Naive thymus-derived CD8-positive, alpha-beta T cell (primary cell): ENCODE measurements around the gene JARID2. TPM values are rescaled to one million over a fixed set of nuclear protein-coding genes. Genes with fewer than 3 reads are reported as not detected.

Experiments used
- ATAC-seq, 2 donors: fragments of 150-1000 bp; cut with Tn5 transposase in 1 of 2; sonication (Bioruptor Pico), chemical (Tn5 transposase) in 1 of 2; 1 replicate in 1 of 2; 2 replicates in 1 of 2; pipeline ENCODE4 v1.10.0; 2021; ENCODE audit warnings: mild to moderate bottlenecking in 2 of 2, moderate library complexity in 2 of 2
- POLR2A ChIA-PET: fragments of 350-600 bp; sonication (Branson Sonifier 250); formaldehyde crosslinking; loops from one replicate; lab custom pipeline; 2021; ENCODE audit warnings: antibody characterized with exemption; lab: Charles Lee
- DNase-seq, 10 donors: peaks; one replicate each; pipeline versions ENCODE4 v3.0.0 to v3.0.0-alpha.2; 2020 to 2022
- H3K27ac Mint-ChIP-seq, 10 donors: one replicate each; pipeline ENCODE4 v1.8.0; 2020 to 2022; ENCODE audit warnings: mild to moderate bottlenecking in 10 of 10, mixed read lengths in 10 of 10, moderate library complexity in 4 of 10, inconsistent platforms in 1 of 10
- H3K27me3 Mint-ChIP-seq, 5 donors: one replicate each; pipeline ENCODE4 v1.8.0; 2021 to 2022; ENCODE audit warnings: mixed read lengths in 5 of 5
- H3K36me3 Mint-ChIP-seq, 3 donors: one replicate each; pipeline ENCODE4 v1.8.0; 2020 to 2022; ENCODE audit warnings: mixed read lengths in 3 of 3, mild to moderate bottlenecking in 2 of 3, inconsistent platforms in 1 of 3
- H3K4me1 Mint-ChIP-seq, 4 donors: one replicate each; pipeline ENCODE4 v1.8.0; 2021 to 2022; ENCODE audit warnings: mixed read lengths in 4 of 4
- H3K4me3 Mint-ChIP-seq, 10 donors: one replicate each; pipeline ENCODE4 v1.8.0; 2020 to 2022; ENCODE audit warnings: mild to moderate bottlenecking in 10 of 10, mixed read lengths in 10 of 10, moderate library complexity in 6 of 10, inconsistent platforms in 1 of 10
- H3K9me3 Mint-ChIP-seq, 9 donors: one replicate each; pipeline ENCODE4 v1.8.0; 2020 to 2022; ENCODE audit warnings: mixed read lengths in 9 of 9, mild to moderate bottlenecking in 3 of 9, inconsistent platforms in 1 of 9, moderate library complexity in 1 of 9
- polyA plus RNA-seq, 3 donors: library from polyadenylated mRNA; unstranded; fragments of 300-500 nt; fragmentation: Illumina TruSeq; gene quantifications; one replicate each; pipeline ENCODE4 v1.2.3, GENCODE V29; 2021
- total RNA-seq, 8 experiments: library from RNA in 2 of 8; stranded (reverse) in 2 of 8; gene quantifications; one replicate each; pipeline ENCODE4 v1.2.3 and lab custom pipeline; 2021 to 2026

The JARID2 gene
- total and polyA plus RNA-seq, 5 experiments from 2014 or later = 7.6 to 23.5 (median 11.8) TPM

- H3K27me3 Mint-ChIP-seq = no peaks in the 10 kb centered on the region
- ATAC-seq (no peak), DNase-seq (no peak)
- no peaks in the 10 kb centered on the region for H3K9me3 Mint-ChIP-seq
- H3K4me3 Mint-ChIP-seq = no peak overlapping the region
- H3K27ac Mint-ChIP-seq = no peak overlapping the region
- peaks cover 31 to 62% (median 44%) of the 10 kb centered on the region in 4 donors for H3K4me1 Mint-ChIP-seq
- POLR2A ChIA-PET = no interaction called here
- H3K36me3 Mint-ChIP-seq = peaks cover 0 to 3% (median 3%) of the 10 kb centered on the region in 3 donors
Measured at GRCh38 chr6:15395087-15395486, 149.2 kb downstream of the JARID2 start.

- POLR2A ChIA-PET = interaction anchor here (0.6 kb wide), 1 partner anchor 17 kb away, joined by 3 read pairs; no protein-coding TSS in a partner anchor
- H3K4me3 Mint-ChIP-seq = no peak overlapping the region
- peaks cover 0 to 3% (median 3%) of the 10 kb centered on the region in 3 donors for H3K36me3 Mint-ChIP-seq
- DNase-seq = no peak
- H3K9me3 Mint-ChIP-seq = no peaks in the 10 kb centered on the region
- no peak overlapping the region for H3K27ac Mint-ChIP-seq
- peaks cover 24 to 63% (median 45%) of the 10 kb centered on the region in 4 donors for H3K4me1 Mint-ChIP-seq
- ATAC-seq = no peak
- H3K27me3 Mint-ChIP-seq = no peaks in the 10 kb centered on the region
Measured at GRCh38 chr6:15396808-15397207, 150.9 kb downstream of the JARID2 start.

GRCh38 chr6:15398633-15399275, 152.9 kb downstream of the JARID2 start:
- Mint-ChIP-seq H3K9me3 (no peaks in the 10 kb centered on the region), H3K27ac (peak overlapping the region; percentile 1 to 86 (median 26)), H3K27me3 (no peaks in the 10 kb centered on the region), H3K4me3 (peak overlapping the region in 9 of 10 donors; percentile 1 to 77 (median 44)), H3K4me1 (peaks cover 32 to 74% (median 60%) of the 10 kb centered on the region in 4 donors), H3K36me3 (peaks cover 0 to 3% (median under 1%) of the 10 kb centered on the region in 3 donors)
- no peak for DNase-seq
- no peak for ATAC-seq
- POLR2A ChIA-PET = no interaction called here

GRCh38 chr6:15399641-15400470, 154.0 kb downstream of the JARID2 start:
- Mint-ChIP-seq H3K4me3 (peak overlapping the region; percentile 77 to 94 (median 87)), H3K9me3 (no peaks in the 10 kb centered on the region), H3K36me3 (peaks cover 0 to 3% (median 0%) of the 10 kb centered on the region in 3 donors), H3K27me3 (no peaks in the 10 kb centered on the region), H3K4me1 (peaks cover 40 to 81% (median 69%) of the 10 kb centered on the region in 4 donors), H3K27ac (peak overlapping the region in 8 of 10 donors; percentile 58 to 95 (median 78))
- ATAC-seq = peak in 1 of 2 donors; percentile 10
- no peak for DNase-seq
- POLR2A ChIA-PET = no interaction called here

- POLR2A ChIA-PET = interaction anchor here (1.0 to 1.3 kb wide), 2 partner anchors 13 to 155 kb away, joined by 3 to 6 read pairs; partner anchors contain the start of gene JARID2
- H3K27ac Mint-ChIP-seq = peak overlapping the region in 9 of 10 donors; percentile 58 to 95 (median 79)
- H3K4me3 Mint-ChIP-seq = peak overlapping the region; percentile 77 to 94 (median 87)
- DNase-seq (peak in 5 of 10 donors; percentile 18 to 47 (median 28)), ATAC-seq (peak; percentile 67 to 85)
- no peaks in the 10 kb centered on the region for H3K9me3 Mint-ChIP-seq
- peaks cover 42 to 84% (median 72%) of the 10 kb centered on the region in 4 donors for H3K4me1 Mint-ChIP-seq
- H3K36me3 Mint-ChIP-seq = no peaks in the 10 kb centered on the region
- H3K27me3 Mint-ChIP-seq = no peaks in the 10 kb centered on the region
Measured at GRCh38 chr6:15400572-15401004, 154.7 kb downstream of the JARID2 start.

- ATAC-seq (no peak), DNase-seq (no peak)
- H3K27ac Mint-ChIP-seq = peak overlapping the region in 4 of 10 donors; percentile 16 to 58 (median 36)
- H3K4me1 Mint-ChIP-seq = peaks cover 42 to 89% (median 73%) of the 10 kb centered on the region in 4 donors
- peak overlapping the region in 7 of 10 donors; percentile 77 to 90 (median 87) for H3K4me3 Mint-ChIP-seq
- no peaks in the 10 kb centered on the region for H3K9me3 Mint-ChIP-seq
- POLR2A ChIA-PET = interaction anchor here (0.6 to 1.3 kb wide), 3 partner anchors 12 to 162 kb away, joined by 3 to 6 read pairs (median 3); partner anchors contain the start of gene JARID2
- no peaks in the 10 kb centered on the region for H3K27me3 Mint-ChIP-seq
- no peaks in the 10 kb centered on the region for H3K36me3 Mint-ChIP-seq
Measured at GRCh38 chr6:15401120-15401519, 155.3 kb downstream of the JARID2 start.

- DNase-seq (no peak), ATAC-seq (no peak)
- Mint-ChIP-seq H3K4me1 (peaks cover 42 to 96% (median 75%) of the 10 kb centered on the region in 4 donors), H3K36me3 (no peaks in the 10 kb centered on the region), H3K4me3 (peak overlapping the region in 5 of 10 donors; percentile 5 to 28 (median 9)), H3K9me3 (no peaks in the 10 kb centered on the region), H3K27ac (peak overlapping the region in 6 of 10 donors; percentile 2 to 58 (median 24)), H3K27me3 (no peaks in the 10 kb centered on the region)
- POLR2A ChIA-PET = interaction anchor here (0.6 to 1.3 kb wide), 2 partner anchors 11 to 162 kb away, joined by 3 read pairs; no protein-coding TSS in a partner anchor
Measured at GRCh38 chr6:15401769-15402250, 155.9 kb downstream of the JARID2 start.

- Mint-ChIP-seq H3K27ac (peak overlapping the region; percentile 7 to 82 (median 54)), H3K4me1 (peaks cover 43 to 97% (median 79%) of the 10 kb centered on the region in 4 donors), H3K27me3 (no peaks in the 10 kb centered on the region), H3K4me3 (peak overlapping the region in 5 of 10 donors; percentile 14 to 57 (median 27)), H3K9me3 (no peaks in the 10 kb centered on the region), H3K36me3 (no peaks in the 10 kb centered on the region)
- DNase-seq (no peak), ATAC-seq (no peak)
- POLR2A ChIA-PET = no interaction called here
Measured at GRCh38 chr6:15402406-15403045, 156.7 kb downstream of the JARID2 start.

GRCh38 chr6:15403094-15403755, 157.4 kb downstream of the JARID2 start:
- DNase-seq (no peak), ATAC-seq (no peak)
- Mint-ChIP-seq H3K27ac (peak overlapping the region; percentile 1 to 82 (median 54)), H3K9me3 (no peaks in the 10 kb centered on the region), H3K4me1 (peaks cover 44 to 98% (median 81%) of the 10 kb centered on the region in 4 donors), H3K4me3 (peak overlapping the region in 8 of 10 donors; percentile 8 to 80 (median 53)), H3K36me3 (no peaks in the 10 kb centered on the region), H3K27me3 (no peaks in the 10 kb centered on the region)
- POLR2A ChIA-PET = no interaction called here

GRCh38 chr6:15404685-15404980, 158.8 kb downstream of the JARID2 start:
- DNase-seq (no peak), ATAC-seq (no peak)
- POLR2A ChIA-PET = interaction anchor here (0.5 to 1.0 kb wide), 3 partner anchors 18 to 1162 kb away, joined by 3 to 4 read pairs (median 3); no protein-coding TSS in a partner anchor
- Mint-ChIP-seq H3K9me3 (no peaks in the 10 kb centered on the region), H3K36me3 (no peaks in the 10 kb centered on the region), H3K27ac (peak overlapping the region in 2 of 10 donors; percentile 58 to 68), H3K27me3 (no peaks in the 10 kb centered on the region), H3K4me1 (peaks cover 41 to 96% (median 79%) of the 10 kb centered on the region in 4 donors), H3K4me3 (peak overlapping the region in 3 of 10 donors; percentile 17 to 57 (median 49))

GRCh38 chr6:15405129-15406068, 159.5 kb downstream of the JARID2 start:
- Mint-ChIP-seq H3K4me1 (peaks cover 42 to 96% (median 79%) of the 10 kb centered on the region in 4 donors), H3K27ac (peak overlapping the region in 1 of 10 donors; percentile 68), H3K36me3 (no peaks in the 10 kb centered on the region), H3K4me3 (peak overlapping the region in 2 of 10 donors; percentile 17 to 57), H3K9me3 (no peaks in the 10 kb centered on the region), H3K27me3 (no peaks in the 10 kb centered on the region)
- DNase-seq (no peak), ATAC-seq (no peak)
- POLR2A ChIA-PET = no interaction called here
